HFFc6 (cell line): ENCODE results near the gene SULT2A1. TPM values are rescaled to one million over a fixed set of nuclear protein-coding genes. Genes with fewer than 3 reads are reported as not detected.
"Not testable (repeated sequence)": the region's sequence is repeated elsewhere in the genome, so short reads cannot be mapped to it uniquely, and the experiment has no call there.

Experiments
- DNase-seq: peaks from one replicate; pipeline ENCODE4 v3.0.0-alpha.2; 2018
- H3K27ac Mint-ChIP-seq: 2 replicates; pipeline ENCODE4 v1.8.0; 2020; ENCODE audit warnings: mild to moderate bottlenecking, mixed read lengths
- H3K27me3 Mint-ChIP-seq: 2 replicates; pipeline ENCODE4 v1.8.0; 2021; ENCODE audit warnings: mild to moderate bottlenecking, moderate library complexity, mixed read lengths; ENCODE audit not compliant: insufficient read depth
- H3K36me3 Mint-ChIP-seq: 2 replicates; pipeline ENCODE4 v1.8.0; 2021; ENCODE audit warnings: low read depth, mixed read lengths
- H3K4me1 Mint-ChIP-seq: 2 replicates; pipeline ENCODE4 v1.8.0; 2020; ENCODE audit warnings: low read depth, mixed read lengths
- H3K4me3 Mint-ChIP-seq: 2 replicates; pipeline ENCODE4 v1.8.0; 2020; ENCODE audit warnings: mild to moderate bottlenecking, moderate library complexity, mixed read lengths
- H3K9me3 Mint-ChIP-seq: 2 replicates; pipeline ENCODE4 v1.8.0; 2020; ENCODE audit warnings: mild to moderate bottlenecking, mixed read lengths
- long read RNA-seq: library from polyadenylated mRNA; unstranded; transcript quantifications from one replicate; pipeline ENCODE4 v2.0.0, GENCODE V29; 2019
- total RNA-seq, 6 experiments: library from RNA; stranded (reverse); fragmentation: NEBNext Ultra II Directional; extraction: Animal tissue kit (Norgen Biotek cat#: 25700); gene quantifications; 2 replicates in 1 of 6; 3 replicates in 5 of 6; pipeline ENCODE4 v1.2.3, GENCODE V29; 2021
- TF ChIP-seq, protein P1 (sequence below): fragments of 200-600 bp; sonication (generic); IDR thresholded peaks from 2 replicates; pipeline ENCODE4 v1.5.0; 2021; ENCODE audit warnings: antibody characterized with exemption, mild to moderate bottlenecking

The SULT2A1 gene, protein sequence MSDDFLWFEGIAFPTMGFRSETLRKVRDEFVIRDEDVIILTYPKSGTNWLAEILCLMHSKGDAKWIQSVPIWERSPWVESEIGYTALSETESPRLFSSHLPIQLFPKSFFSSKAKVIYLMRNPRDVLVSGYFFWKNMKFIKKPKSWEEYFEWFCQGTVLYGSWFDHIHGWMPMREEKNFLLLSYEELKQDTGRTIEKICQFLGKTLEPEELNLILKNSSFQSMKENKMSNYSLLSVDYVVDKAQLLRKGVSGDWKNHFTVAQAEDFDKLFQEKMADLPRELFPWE
- total RNA-seq, result not detected
- long read RNA-seq, result 0 reads

DNA sequence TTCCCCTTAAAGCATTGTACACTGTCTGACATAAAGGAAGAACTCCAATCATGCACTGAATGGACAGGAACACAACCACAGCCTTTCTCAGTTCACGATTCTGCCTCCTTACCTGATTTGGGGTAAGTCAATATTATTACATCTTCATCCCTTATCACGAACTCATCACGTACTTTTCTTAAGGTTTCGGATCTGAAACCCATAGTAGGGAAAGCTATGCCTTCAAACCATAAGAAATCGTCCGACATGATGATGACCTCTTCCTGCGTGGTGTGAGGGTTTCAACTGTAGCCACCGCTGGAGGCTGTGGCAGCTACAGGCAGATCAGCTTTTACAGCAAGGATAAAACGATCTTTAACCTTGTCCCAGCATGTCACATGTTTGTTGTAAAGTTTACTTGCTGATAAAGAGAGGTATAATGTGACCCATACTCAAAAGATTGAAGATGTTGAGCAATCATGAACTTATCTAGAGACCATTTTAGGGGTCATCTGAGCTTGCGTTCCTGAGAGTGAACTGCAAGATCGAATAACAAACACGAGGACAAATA lies at the start of gene SULT2A1:
SULT2A1 (minus strand) TSS at position 306 of the 550 bp plus-strand sequence; CDS start at position 248, 58 bp downstream.
- no peaks in the 10 kb centered on the region for H3K4me1 Mint-ChIP-seq
- no peaks in the 10 kb centered on the region for H3K9me3 Mint-ChIP-seq
- no peak within 1 kb of the TSS for H3K4me3 Mint-ChIP-seq
- peaks cover 13% of the 10 kb centered on the region for H3K27me3 Mint-ChIP-seq
- no peak for DNase-seq
- TF ChIP-seq, protein P1, sequence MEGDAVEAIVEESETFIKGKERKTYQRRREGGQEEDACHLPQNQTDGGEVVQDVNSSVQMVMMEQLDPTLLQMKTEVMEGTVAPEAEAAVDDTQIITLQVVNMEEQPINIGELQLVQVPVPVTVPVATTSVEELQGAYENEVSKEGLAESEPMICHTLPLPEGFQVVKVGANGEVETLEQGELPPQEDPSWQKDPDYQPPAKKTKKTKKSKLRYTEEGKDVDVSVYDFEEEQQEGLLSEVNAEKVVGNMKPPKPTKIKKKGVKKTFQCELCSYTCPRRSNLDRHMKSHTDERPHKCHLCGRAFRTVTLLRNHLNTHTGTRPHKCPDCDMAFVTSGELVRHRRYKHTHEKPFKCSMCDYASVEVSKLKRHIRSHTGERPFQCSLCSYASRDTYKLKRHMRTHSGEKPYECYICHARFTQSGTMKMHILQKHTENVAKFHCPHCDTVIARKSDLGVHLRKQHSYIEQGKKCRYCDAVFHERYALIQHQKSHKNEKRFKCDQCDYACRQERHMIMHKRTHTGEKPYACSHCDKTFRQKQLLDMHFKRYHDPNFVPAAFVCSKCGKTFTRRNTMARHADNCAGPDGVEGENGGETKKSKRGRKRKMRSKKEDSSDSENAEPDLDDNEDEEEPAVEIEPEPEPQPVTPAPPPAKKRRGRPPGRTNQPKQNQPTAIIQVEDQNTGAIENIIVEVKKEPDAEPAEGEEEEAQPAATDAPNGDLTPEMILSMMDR, result no peak
- H3K36me3 Mint-ChIP-seq, result no peaks in the 10 kb centered on the region
- no peak within 1 kb of the TSS for H3K27ac Mint-ChIP-seq

DNA sequence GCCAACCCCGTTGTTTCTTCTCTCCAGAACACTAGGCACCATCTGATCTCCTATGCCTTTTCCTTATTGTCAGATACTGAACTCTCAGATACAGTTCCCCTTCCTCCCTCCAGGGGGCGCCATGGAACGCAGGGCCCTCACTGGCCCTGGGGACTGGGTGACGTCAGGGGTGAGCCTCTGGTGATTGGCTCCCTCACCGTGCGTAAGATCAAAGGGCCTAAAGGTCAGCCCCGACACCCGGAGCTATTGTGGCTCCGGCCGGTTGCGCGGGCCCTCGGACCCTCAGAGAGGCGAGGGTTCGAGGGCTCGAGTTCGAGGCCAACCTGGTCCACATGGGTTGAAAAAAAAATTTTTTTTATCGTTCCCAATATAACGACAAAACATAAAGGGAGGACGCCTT lies 42.5 kb upstream of the SULT2A1 start:
- not testable (repeated sequence) for H3K9me3 Mint-ChIP-seq, H3K4me3 Mint-ChIP-seq, DNase-seq, H3K27ac Mint-ChIP-seq, H3K4me1 Mint-ChIP-seq, H3K36me3 Mint-ChIP-seq, H3K27me3 Mint-ChIP-seq

DNA sequence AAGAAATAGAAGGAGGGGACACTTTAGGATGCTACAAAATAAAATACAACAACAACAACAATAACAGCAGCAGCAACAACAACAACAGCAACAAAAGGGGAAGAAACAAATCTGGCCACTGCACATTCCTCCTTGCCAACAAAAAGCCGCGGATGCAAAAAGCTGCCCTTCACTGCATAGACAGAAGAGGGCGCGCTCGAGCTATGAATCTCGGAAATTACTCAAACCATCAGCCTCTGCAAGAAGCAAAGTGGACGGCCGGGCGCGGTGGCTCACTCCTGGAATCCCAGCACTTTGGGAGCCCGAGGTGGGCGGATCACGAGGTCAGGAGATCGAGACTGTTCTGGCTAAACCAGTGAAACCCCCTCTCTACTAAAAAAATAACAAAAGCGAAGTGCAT lies 34.0 kb upstream of the SULT2A1 start:
- H3K36me3 Mint-ChIP-seq, H3K4me1 Mint-ChIP-seq, DNase-seq, H3K4me3 Mint-ChIP-seq, H3K9me3 Mint-ChIP-seq, H3K27ac Mint-ChIP-seq, H3K27me3 Mint-ChIP-seq: not testable (repeated sequence)
- TF ChIP-seq, protein P1, result peak; percentile 67

DNA sequence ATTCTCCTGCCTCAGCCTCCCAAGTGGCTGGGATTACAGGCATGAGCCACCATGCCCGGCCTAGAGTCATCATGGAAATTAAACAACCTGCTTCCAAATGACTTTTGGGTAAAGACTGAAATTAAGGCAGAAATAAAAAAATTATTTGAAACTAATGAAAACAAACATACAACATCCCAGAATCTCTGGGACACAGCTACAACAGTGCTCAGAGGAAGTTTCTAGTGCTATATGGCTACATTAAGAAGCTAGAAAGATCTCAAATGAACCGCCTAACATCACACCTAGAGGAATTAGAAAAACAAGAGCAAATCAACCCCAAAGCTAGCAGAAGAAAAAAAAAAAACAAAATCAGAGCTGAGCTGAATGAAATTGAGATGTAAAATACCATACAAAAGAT lies 24.1 kb upstream of the SULT2A1 start:
- not testable (repeated sequence) for H3K27ac Mint-ChIP-seq, DNase-seq, H3K4me3 Mint-ChIP-seq, H3K4me1 Mint-ChIP-seq, H3K27me3 Mint-ChIP-seq, H3K9me3 Mint-ChIP-seq, H3K36me3 Mint-ChIP-seq

DNA sequence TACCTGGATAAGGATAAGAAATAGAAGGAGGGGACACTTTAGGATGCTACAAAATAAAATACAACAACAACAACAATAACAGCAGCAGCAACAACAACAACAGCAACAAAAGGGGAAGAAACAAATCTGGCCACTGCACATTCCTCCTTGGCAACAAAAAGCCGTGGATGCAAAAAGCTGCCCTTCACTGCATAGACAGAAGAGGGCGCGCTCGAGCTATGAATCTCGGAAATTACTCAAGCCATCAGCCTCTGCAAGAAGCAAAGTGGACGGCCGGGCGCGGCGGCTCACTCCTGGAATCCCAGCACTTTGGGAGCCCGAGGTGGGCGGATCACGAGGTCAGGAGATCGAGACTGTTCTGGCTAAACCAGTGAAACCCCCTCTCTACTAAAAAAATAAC lies 23.2 kb upstream of the SULT2A1 start:
- TF ChIP-seq, protein P1, result peak; percentile 64
- not testable (repeated sequence) for H3K9me3 Mint-ChIP-seq, H3K4me3 Mint-ChIP-seq, H3K4me1 Mint-ChIP-seq, H3K36me3 Mint-ChIP-seq, H3K27me3 Mint-ChIP-seq, H3K27ac Mint-ChIP-seq
- peak; percentile 75 for DNase-seq

DNA sequence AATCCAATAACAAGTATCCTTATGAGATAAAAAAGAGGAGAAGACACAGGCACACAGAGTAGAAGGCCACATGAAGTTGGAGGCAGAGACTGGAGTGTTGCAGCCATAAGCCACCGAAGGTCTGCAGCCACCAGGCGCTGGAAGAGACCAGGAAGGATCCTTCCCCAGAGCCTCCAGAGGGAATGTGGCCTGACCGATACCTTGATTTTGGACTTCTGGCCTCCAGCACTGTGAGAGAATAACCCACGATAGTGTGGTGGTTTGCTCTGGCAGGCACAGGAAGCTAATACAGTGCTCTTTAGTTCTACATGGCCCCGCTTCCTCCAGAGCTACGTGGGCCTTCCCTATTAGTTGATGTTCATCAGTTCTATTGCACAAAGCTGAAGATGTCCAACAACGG lies 15.3 kb upstream of the SULT2A1 start:
- Mint-ChIP-seq H3K4me3 (no peak overlapping the region), H3K27me3 (peaks cover 30% of the 10 kb centered on the region), H3K4me1 (no peaks in the 10 kb centered on the region), H3K9me3 (peaks cover under 1% of the 10 kb centered on the region; the same call in 1 of the 2 replicates), H3K36me3 (no peaks in the 10 kb centered on the region), H3K27ac (no peak overlapping the region)
- TF ChIP-seq, protein P1, result no peak
- DNase-seq, result no peak
